CD4-positive, alpha-beta T cell treated with Interleukin-4 for 1 hour (primary cell): ENCODE results near the gene QKI.

Source experiments
- DNase-seq, 2 donors: peaks; one replicate each; pipeline ENCODE4 v3.0.0-alpha.2; 2020 to 2022

The QKI gene

GRCh38 chr6:163490826-163491577 is 76.5 kb downstream of the QKI start:
- DNase-seq = peak in 1 of 2 donors; percentile 17

- DNase-seq = no peak
Observed at GRCh38 chr6:163491737-163492300, 77.3 kb downstream of the QKI start.

- DNase-seq = no peak
Observed at GRCh38 chr6:163494279-163494727, 79.8 kb downstream of the QKI start.

GRCh38 chr6:163496205-163496604 is 81.7 kb downstream of the QKI start:
- DNase-seq = no peak

- no peak for DNase-seq
Observed at GRCh38 chr6:163500105-163500504, 85.6 kb downstream of the QKI start.

GRCh38 chr6:163501026-163501425 is 86.5 kb downstream of the QKI start:
- no peak for DNase-seq

GRCh38 chr6:163501439-163501838 is 86.9 kb downstream of the QKI start:
- DNase-seq = no peak

- no peak for DNase-seq
Observed at GRCh38 chr6:163504984-163505640, 90.6 kb downstream of the QKI start.

GRCh38 chr6:163507965-163508364 is 93.4 kb downstream of the QKI start:
- DNase-seq = no peak

GRCh38 chr6:163513003-163513402 is 98.5 kb downstream of the QKI start:
- DNase-seq = no peak

GRCh38 chr6:163513570-163514166 is 99.2 kb downstream of the QKI start:
- no peak for DNase-seq

GRCh38 chr6:163516908-163517307 is 102.4 kb downstream of the QKI start:
- DNase-seq = no peak

GRCh38 chr6:163520956-163521355 is 106.4 kb downstream of the QKI start:
- DNase-seq = no peak

GRCh38 chr6:163522033-163522432 is 107.5 kb downstream of the QKI start:
- DNase-seq = no peak

- DNase-seq = no peak
Observed at GRCh38 chr6:163525926-163526325, 111.4 kb downstream of the QKI start.

- DNase-seq = no peak
Observed at GRCh38 chr6:163526346-163526745, 111.8 kb downstream of the QKI start.

- no peak for DNase-seq
Observed at GRCh38 chr6:163527291-163527690, 112.8 kb downstream of the QKI start.

- DNase-seq = no peak
Observed at GRCh38 chr6:163529605-163530004, 115.1 kb downstream of the QKI start.

- no peak for DNase-seq
Observed at GRCh38 chr6:163530406-163530805, 115.9 kb downstream of the QKI start.

- no peak for DNase-seq
Observed at GRCh38 chr6:163531122-163531521, 116.6 kb downstream of the QKI start.

GRCh38 chr6:163532526-163533078 is 118.1 kb downstream of the QKI start:
- no peak for DNase-seq

- DNase-seq = no peak
Observed at GRCh38 chr6:163533443-163533842, 118.9 kb downstream of the QKI start.

- DNase-seq = no peak
Observed at GRCh38 chr6:163536770-163537169, 122.3 kb downstream of the QKI start.
